Choroid plexus epithelial cell (primary cell): ENCODE data around the gene PRICKLE2.

ENCODE experiments used
- DNase-seq: peaks from one replicate; pipeline ENCODE4 v3.0.0-alpha.2; 2010; ENCODE audit warnings: low read depth
- H3K4me3 ChIP-seq: 2 replicates; pipeline ENCODE4 v1.5.1; 2011; ENCODE audit warnings: low read depth, mild to moderate bottlenecking, control low read depth, low read length, moderate library complexity
- CTCF ChIP-seq: conservative IDR thresholded peaks from 2 replicates; pipeline ENCODE4 v1.5.1; 2011; ENCODE audit warnings: low read depth, mild to moderate bottlenecking, control low read depth, inconsistent platforms, low read length, moderate library complexity

PRICKLE2 gene

GRCh38 chr3:64131725-64132469 is 93.4 kb downstream of the PRICKLE2 start:
- TF ChIP-seq CTCF: no peak
- DNase-seq: peak; percentile 17
- H3K4me3 ChIP-seq: no peak overlapping the region

- DNase-seq: no peak
- no peak for TF ChIP-seq CTCF
Observed at GRCh38 chr3:64130436-64130835, 94.8 kb downstream of the PRICKLE2 start.

GRCh38 chr3:64129581-64129980 is 95.7 kb downstream of the PRICKLE2 start:
- DNase-seq: no peak
- TF ChIP-seq CTCF: no peak
- H3K4me3 ChIP-seq: no peak overlapping the region

More at GRCh38 chr3:64130436-64130835, 94.8 kb downstream of the PRICKLE2 start:
- H3K4me3 ChIP-seq: no peak overlapping the region

GRCh38 chr3:64129106-64129505 is 96.2 kb downstream of the PRICKLE2 start:
- no peak for DNase-seq
- no peak for TF ChIP-seq CTCF
- H3K4me3 ChIP-seq: no peak overlapping the region

- TF ChIP-seq CTCF: no peak
- no peak overlapping the region for H3K4me3 ChIP-seq
- no peak for DNase-seq
Observed at GRCh38 chr3:64125561-64125960, 99.7 kb downstream of the PRICKLE2 start.

GRCh38 chr3:64123931-64124330 is 101.3 kb downstream of the PRICKLE2 start:
- TF ChIP-seq CTCF: no peak
- DNase-seq: no peak
- no peak overlapping the region for H3K4me3 ChIP-seq

- no peak overlapping the region for H3K4me3 ChIP-seq
- DNase-seq: no peak
- no peak for TF ChIP-seq CTCF
Observed at GRCh38 chr3:64122476-64122875, 102.8 kb downstream of the PRICKLE2 start.
